ENCODE results near the gene PGM2. TPM values are rescaled to one million over a fixed set of nuclear protein-coding genes. Genes with fewer than 3 reads are reported as not detected.

PGM2 gene
- total RNA-seq, 4 donors from 2014 or later: 45.7 to 76.4 (median 65.8) TPM

- no peaks in the 10 kb centered on the region for H3K9me3 ChIP-seq
- no peaks in the 10 kb centered on the region for H3K27me3 ChIP-seq
- H3K36me3 ChIP-seq: peaks cover 33% of the 10 kb centered on the region
- TF ChIP-seq POLR2AphosphoS5 (IDR thresholded peaks at IDR 0.05): no peak
- TF ChIP-seq, protein P1, sequence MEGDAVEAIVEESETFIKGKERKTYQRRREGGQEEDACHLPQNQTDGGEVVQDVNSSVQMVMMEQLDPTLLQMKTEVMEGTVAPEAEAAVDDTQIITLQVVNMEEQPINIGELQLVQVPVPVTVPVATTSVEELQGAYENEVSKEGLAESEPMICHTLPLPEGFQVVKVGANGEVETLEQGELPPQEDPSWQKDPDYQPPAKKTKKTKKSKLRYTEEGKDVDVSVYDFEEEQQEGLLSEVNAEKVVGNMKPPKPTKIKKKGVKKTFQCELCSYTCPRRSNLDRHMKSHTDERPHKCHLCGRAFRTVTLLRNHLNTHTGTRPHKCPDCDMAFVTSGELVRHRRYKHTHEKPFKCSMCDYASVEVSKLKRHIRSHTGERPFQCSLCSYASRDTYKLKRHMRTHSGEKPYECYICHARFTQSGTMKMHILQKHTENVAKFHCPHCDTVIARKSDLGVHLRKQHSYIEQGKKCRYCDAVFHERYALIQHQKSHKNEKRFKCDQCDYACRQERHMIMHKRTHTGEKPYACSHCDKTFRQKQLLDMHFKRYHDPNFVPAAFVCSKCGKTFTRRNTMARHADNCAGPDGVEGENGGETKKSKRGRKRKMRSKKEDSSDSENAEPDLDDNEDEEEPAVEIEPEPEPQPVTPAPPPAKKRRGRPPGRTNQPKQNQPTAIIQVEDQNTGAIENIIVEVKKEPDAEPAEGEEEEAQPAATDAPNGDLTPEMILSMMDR (IDR thresholded peaks at IDR 0.05): no peak
- WGBS: 90% methylated on average over 4 of the region's 4 CpGs
- H3K27ac ChIP-seq: no peak overlapping the region
- no peaks in the 10 kb centered on the region for H3K4me1 ChIP-seq
- DNase-seq (ENCODE audit: low spot score in 2 of 2): no peak
- no peak overlapping the region for H3K4me3 ChIP-seq
Observed at GRCh38 chr4:37862961-37863360, 36.5 kb downstream of the PGM2 start.

GRCh38 chr4:37864786-37865185, 38.3 kb downstream of the PGM2 start:
- Histone ChIP-seq H3K9me3 (no peaks in the 10 kb centered on the region), H3K4me1 (no peaks in the 10 kb centered on the region), H3K4me3 (no peak overlapping the region), H3K36me3 (peaks cover 31% of the 10 kb centered on the region), H3K27ac (no peak overlapping the region), H3K27me3 (no peaks in the 10 kb centered on the region)
- TF ChIP-seq POLR2AphosphoS5 (IDR thresholded peaks at IDR 0.05) (no peak), EP300 (IDR thresholded peaks at IDR 0.05) (no peak), POLR2A (IDR thresholded peaks at IDR 0.05) (no peak)
- TF ChIP-seq, protein P1 (IDR thresholded peaks at IDR 0.05): no peak
- WGBS: 70% methylated on average over 4 of the region's 4 CpGs
- DNase-seq (ENCODE audit: low spot score in 2 of 2): no peak

GRCh38 chr4:37865450-37865849, 39.0 kb downstream of the PGM2 start:
- Histone ChIP-seq H3K36me3 (peaks cover 31% of the 10 kb centered on the region), H3K4me3 (no peak overlapping the region), H3K9me3 (no peaks in the 10 kb centered on the region), H3K27me3 (no peaks in the 10 kb centered on the region), H3K27ac (no peak overlapping the region), H3K4me1 (no peaks in the 10 kb centered on the region)
- TF ChIP-seq POLR2AphosphoS5 (IDR thresholded peaks at IDR 0.05) (no peak), POLR2A (IDR thresholded peaks at IDR 0.05) (no peak), EP300 (IDR thresholded peaks at IDR 0.05) (no peak)
- TF ChIP-seq, protein P1 (IDR thresholded peaks at IDR 0.05): no peak
- DNase-seq (ENCODE audit: low spot score in 2 of 2): no peak
- 80% methylated on average over 3 of the region's 3 CpGs for WGBS

- Histone ChIP-seq H3K27ac (no peak overlapping the region), H3K27me3 (no peaks in the 10 kb centered on the region), H3K4me1 (no peaks in the 10 kb centered on the region), H3K36me3 (peaks cover 18% of the 10 kb centered on the region), H3K9me3 (no peaks in the 10 kb centered on the region), H3K4me3 (no peak overlapping the region)
- TF ChIP-seq POLR2AphosphoS5 (IDR thresholded peaks at IDR 0.05): no peak
- TF ChIP-seq, protein P1 (IDR thresholded peaks at IDR 0.05): no peak
- TF ChIP-seq EP300 (IDR thresholded peaks at IDR 0.05): no peak
- TF ChIP-seq POLR2A (IDR thresholded peaks at IDR 0.05): no peak
- DNase-seq (ENCODE audit: low spot score in 2 of 2): no peak
- 100% methylated on average over 3 of the region's 3 CpGs for WGBS
Observed at GRCh38 chr4:37867102-37867501, 40.6 kb downstream of the PGM2 start.

- Histone ChIP-seq H3K4me3 (no peak overlapping the region), H3K27me3 (no peaks in the 10 kb centered on the region), H3K27ac (no peak overlapping the region), H3K4me1 (peaks cover 7% of the 10 kb centered on the region), H3K9me3 (no peaks in the 10 kb centered on the region), H3K36me3 (peaks cover 11% of the 10 kb centered on the region)
- DNase-seq (ENCODE audit: low spot score in 2 of 2): no peak
- 93% methylated on average over 4 of the region's 4 CpGs for WGBS
- TF ChIP-seq POLR2A (IDR thresholded peaks at IDR 0.05) (no peak), POLR2AphosphoS5 (IDR thresholded peaks at IDR 0.05) (no peak), EP300 (IDR thresholded peaks at IDR 0.05) (no peak)
- TF ChIP-seq, protein P1 (IDR thresholded peaks at IDR 0.05): no peak
Observed at GRCh38 chr4:37868238-37868637, 41.8 kb downstream of the PGM2 start.

All from suprapubic skin (tissue), 4 donors.